Epithelial cell of proximal tubule (primary cell): Measurements from ENCODE around the gene PPOX. TPM values are rescaled to one million over a fixed set of nuclear protein-coding genes. Genes with fewer than 3 reads are reported as not detected.

Experiments
- DNase-seq: peaks from one replicate; pipeline ENCODE4 v3.0.0-alpha.2; 2011; ENCODE audit warnings: low read depth
- H3K4me3 ChIP-seq: 2 replicates; pipeline ENCODE4 v1.5.1; 2011; ENCODE audit warnings: low read depth, mild to moderate bottlenecking, low read length
- CTCF ChIP-seq: conservative IDR thresholded peaks from 2 replicates; pipeline ENCODE4 v1.5.1; 2012; ENCODE audit warnings: low read depth, mild to moderate bottlenecking, low read length
- total RNA-seq: library from RNA; depleted of rRNA; stranded (reverse); fragments of >200 nt; gene quantifications from 2 replicates; pipeline ENCODE4 v1.2.3, GENCODE V29; 2015

The PPOX gene
- total RNA-seq, 1 donor from 2014 or later, result 22.0 TPM

DNA sequence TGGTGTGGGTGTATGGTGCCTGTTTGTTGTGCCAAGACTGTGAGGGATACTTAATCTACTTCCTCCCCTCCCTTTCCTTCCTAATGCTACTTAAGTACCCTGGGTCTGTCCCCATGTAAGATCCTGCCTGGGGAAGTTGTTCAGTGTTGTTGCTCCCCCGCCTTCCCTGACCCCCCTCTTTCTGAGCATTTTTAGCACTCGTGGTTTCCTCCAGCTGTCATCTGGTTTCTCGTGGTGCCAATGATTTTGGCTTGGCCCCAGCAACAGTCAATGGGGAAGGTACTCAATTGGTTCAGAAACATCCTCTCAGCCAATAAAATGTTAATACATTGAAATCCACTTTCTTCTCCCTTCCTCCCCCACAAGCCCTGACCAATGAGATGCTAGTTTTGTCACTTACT, 19.1 kb downstream of the PPOX start:
- no peak overlapping the region for H3K4me3 ChIP-seq
- no peak for TF ChIP-seq CTCF
- DNase-seq, result no peak

GRCh38 chr1:161185732-161186311, 19.6 kb downstream of the PPOX start:
- no peak for DNase-seq
- TF ChIP-seq CTCF, result no peak
- no peak overlapping the region for H3K4me3 ChIP-seq

- H3K4me3 ChIP-seq, result no peak overlapping the region
- DNase-seq, result no peak
- no peak for TF ChIP-seq CTCF
These were observed 21.1 kb downstream of the PPOX start for GRCh38 chr1:161187311-161187710.

DNA sequence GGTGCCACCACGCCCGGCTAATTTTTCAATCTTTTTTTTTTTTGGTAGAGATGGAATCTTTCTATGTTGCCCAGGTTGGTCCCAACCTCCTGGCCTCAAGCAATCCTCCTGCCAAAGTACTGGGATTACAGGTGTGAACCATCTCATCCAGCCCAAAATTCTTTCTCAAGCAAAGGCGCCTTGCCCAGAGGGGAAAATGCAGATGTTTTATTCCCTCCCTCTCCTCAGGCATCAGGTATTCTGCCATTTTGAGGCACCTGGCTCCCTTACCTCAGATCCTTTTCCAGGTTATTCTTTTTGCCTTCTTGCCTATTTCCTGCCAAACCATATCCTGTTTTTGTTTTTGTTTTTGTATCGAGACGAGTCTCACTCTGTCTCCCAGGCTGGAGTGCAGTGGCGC, 22.2 kb downstream of the PPOX start:
- H3K4me3 ChIP-seq, result no peak overlapping the region

DNA sequence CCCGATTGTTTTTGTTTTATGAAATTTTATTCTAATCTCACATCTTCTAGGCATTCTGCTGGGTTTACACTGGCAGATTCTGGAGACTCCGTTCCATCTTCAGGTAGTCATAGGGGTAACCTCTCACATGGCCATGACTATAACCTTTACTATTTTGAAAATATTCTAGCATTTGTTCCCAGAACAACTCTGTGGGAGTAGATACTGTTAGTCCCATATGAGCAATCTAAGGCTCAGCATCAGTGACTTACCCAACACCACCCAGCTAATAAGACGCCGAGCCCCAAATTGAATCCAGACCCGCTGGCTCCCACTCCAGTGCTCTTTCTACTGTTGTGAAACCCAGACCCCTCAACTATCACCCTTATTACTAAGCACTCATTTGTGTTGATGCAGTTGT, 22.8 kb downstream of the PPOX start:
- TF ChIP-seq CTCF, result no peak

More for the DNA sequence above, 22.2 kb downstream of the PPOX start:
- DNase-seq, result no peak
- no peak for TF ChIP-seq CTCF

DNA sequence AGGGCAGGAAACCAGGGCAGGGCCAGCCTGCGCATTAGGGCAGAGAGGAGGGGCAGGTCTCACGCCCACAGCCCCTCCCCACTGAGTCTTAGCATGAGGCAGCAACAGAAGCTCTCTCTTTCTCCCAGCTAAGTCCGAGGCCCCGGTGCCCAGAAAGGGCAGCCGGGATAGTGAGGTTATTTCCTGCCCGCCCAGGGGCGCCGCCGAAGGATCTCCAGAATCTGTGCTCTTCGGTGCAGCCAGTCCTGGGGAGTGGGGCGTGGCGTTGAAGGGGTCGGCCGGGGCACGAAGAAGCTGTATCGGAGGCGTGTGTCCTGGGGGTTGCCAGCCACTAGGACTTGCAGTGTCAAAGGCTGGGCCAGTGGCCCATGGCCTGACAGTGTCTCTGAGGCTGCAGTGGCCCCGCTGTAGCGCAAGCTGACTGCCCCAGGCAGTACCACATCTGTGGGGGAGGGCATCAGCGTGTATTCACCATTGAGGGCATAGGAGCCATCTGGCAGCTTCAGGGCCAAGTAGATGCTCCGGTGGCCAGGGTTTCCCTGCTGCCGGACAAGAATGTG, 24.8 kb downstream of the PPOX start:
- DNase-seq, result no peak

More for the DNA sequence above, 22.8 kb downstream of the PPOX start:
- no peak for DNase-seq
- H3K4me3 ChIP-seq, result no peak overlapping the region

More for the DNA sequence above, 24.8 kb downstream of the PPOX start:
- TF ChIP-seq CTCF, result no peak
- no peak overlapping the region for H3K4me3 ChIP-seq
